GM12878 (cell line): ENCODE measurements around the gene PTPN5. TPM values are rescaled to one million over a fixed set of nuclear protein-coding genes. Genes with fewer than 3 reads are reported as not detected.

Source experiments
- ATAC-seq: fragments of 200-7000 bp; cut with Tn5 transposase; 3 replicates; pipeline ENCODE4 v1.9.1; 2020; ENCODE audit warnings: mild to moderate bottlenecking, moderate library complexity
- BruUV-seq: library from RNA; stranded (reverse); fragments of 400-500 nt; replicated peaks from 2 replicates; lab custom pipeline; 2021; lab: Mats Ljungman, UMichigan
- CTCF ChIA-PET: fragments of 300-600 bp; sonication (Branson Sonifier 250); formaldehyde crosslinking; extraction: SDS; loops from one replicate; lab custom pipeline; 2021; ENCODE audit warnings: inconsistent platforms; lab: Yijun Ruan, JAX
- POLR2A ChIA-PET: fragments of 350-600 bp; formaldehyde crosslinking; extraction: SDS; loops from one replicate; lab custom pipeline; 2021; ENCODE audit warnings: inconsistent platforms; lab: Charles Lee
- RAD21 ChIA-PET: fragments of 300-600 bp; sonication (Branson Sonifier 250); formaldehyde crosslinking; loops from one replicate; lab custom pipeline; 2023; ENCODE audit warnings: antibody characterized with exemption; ENCODE audit not compliant: unreplicated experiment; lab: Charles Lee
- SMC1A ChIA-PET: fragments of 300-600 bp; sonication (Branson Sonifier 250); formaldehyde crosslinking; loops from one replicate; lab custom pipeline; 2023; ENCODE audit not compliant: unreplicated experiment, uncharacterized antibody; lab: Charles Lee
- DNase-seq: peaks from one replicate; pipeline ENCODE4 v3.0.0-alpha.2; 2011; ENCODE audit warnings: low read depth, low spot score
- FAIRE-seq: peaks from 3 replicates; lab custom pipeline; 2011; peaks lifted over from hg19 to GRCh38; lab: Jason Lieb, UNC
- H2AFZ ChIP-seq: 2 replicates; pipeline ENCODE4 v1.6.0; 2011; ENCODE audit warnings: low read depth, low read length, control low read depth; ENCODE audit not compliant: control insufficient read depth
- H3K27ac ChIP-seq: 2 replicates; pipeline ENCODE4 v1.5.1; 2011; ENCODE audit warnings: control low read depth; ENCODE audit not compliant: control insufficient read depth, insufficient read depth
- H3K27me3 ChIP-seq, 2 experiments: replicated peaks in 1 of 2; 2 replicates each; pipeline versions ENCODE4 v1.6.0 to v1.6.1; 2011; ENCODE audit warnings: low read length in 1 of 2; ENCODE audit not compliant: control insufficient read depth in 2 of 2, insufficient read depth in 2 of 2
- H3K36me3 ChIP-seq, 2 experiments: 2 replicates each; pipeline ENCODE4 v1.5.1; 2011; ENCODE audit warnings: low read length in 1 of 2; ENCODE audit not compliant: control insufficient read depth in 2 of 2, insufficient read depth in 2 of 2
- H3K4me1 ChIP-seq: 2 replicates; pipeline ENCODE4 v1.6.1; 2011; ENCODE audit warnings: mild to moderate bottlenecking, low read length, moderate library complexity, mixed read lengths; ENCODE audit not compliant: control insufficient read depth, insufficient read depth
- H3K4me2 ChIP-seq: 2 replicates; pipeline ENCODE4 v1.6.0; 2011; ENCODE audit warnings: control low read depth; ENCODE audit not compliant: control insufficient read depth, insufficient read depth
- H3K4me3 ChIP-seq: fragments of 200-600 bp; sonication (generic); 2 replicates; pipeline ENCODE4 v1.5.1; 2016
- H3K79me2 ChIP-seq: 2 replicates; pipeline ENCODE4 v1.6.0; 2011; ENCODE audit warnings: low read length; ENCODE audit not compliant: control insufficient read depth, insufficient read depth
- H3K9ac ChIP-seq: 2 replicates; pipeline ENCODE4 v1.8.0; 2011; ENCODE audit warnings: low read length, control low read depth, mixed read lengths; ENCODE audit not compliant: control insufficient read depth, insufficient read depth
- H3K9me3 ChIP-seq: replicated peaks from 3 replicates; pipeline ENCODE4 v1.5.1; 2011; ENCODE audit warnings: mild to moderate bottlenecking, low read length; ENCODE audit not compliant: control insufficient read depth, insufficient read depth
- H4K20me1 ChIP-seq: 2 replicates; pipeline ENCODE4 v1.6.0; 2011; ENCODE audit not compliant: control insufficient read depth, insufficient read depth
- CTCF ChIP-seq, 3 experiments: IDR thresholded peaks in 2 of 3; conservative IDR thresholded peaks in 1 of 3; 2 replicates each; pipeline ENCODE4 v1.5.1; 2011; ENCODE audit warnings: low read depth in 3 of 3, low read length in 3 of 3, mild to moderate bottlenecking in 3 of 3, control low read depth in 2 of 3, moderate library complexity in 2 of 3, inconsistent platforms in 1 of 3, mixed read lengths in 1 of 3; ENCODE audit not compliant: control insufficient read depth in 2 of 3, insufficient read depth in 1 of 3; ENCODE audit errors: extremely low read depth in 1 of 3
- ESRRA ChIP-seq: IDR thresholded peaks from 2 replicates; pipeline ENCODE4 v1.6.1; 2012; ENCODE audit warnings: mild to moderate bottlenecking, low read length, improper control_type of control experiment
- IRF4 ChIP-seq: IDR thresholded peaks from 2 replicates; pipeline ENCODE4 v1.6.1; 2011; ENCODE audit warnings: low read depth, low read length
- RAD21 ChIP-seq: IDR thresholded peaks from 2 replicates; pipeline ENCODE4 v1.6.1; 2011; ENCODE audit warnings: mild to moderate bottlenecking, low read depth, low read length, moderate library complexity; ENCODE audit not compliant: insufficient read depth
- SMC3 ChIP-seq: IDR thresholded peaks from 2 replicates; pipeline ENCODE4 v1.6.1; 2011; ENCODE audit warnings: low read length, improper control_type of control experiment, borderline replicate concordance
- TCF7 ChIP-seq: IDR thresholded peaks from 2 replicates; pipeline ENCODE4 v1.6.1; 2014; ENCODE audit warnings: antibody characterized with exemption, borderline replicate concordance
- YY1 ChIP-seq: IDR thresholded peaks from 2 replicates; pipeline ENCODE4 v1.6.1; 2011; ENCODE audit warnings: low read depth, mild to moderate bottlenecking, low read length
- WGBS: methylation state at CpG from one replicate; pipeline ENCODE4 v1.1.6; 2016; ENCODE audit warnings: low lambda C conversion rate; ENCODE audit not compliant: insufficient replicate concordance, insufficient coverage; ENCODE audit errors: missing lambda C conversion rate; 5-methylcytosine and 5-hydroxymethylcytosine counted together
- in situ Hi-C: fragments of 300-500 bp; cut with MboI; formaldehyde crosslinking; loops from 9 replicates; pipeline ENCODE4 v1.14.3; 2018; ENCODE audit warnings: mixed read lengths
- intact Hi-C: fragments of 100-400 bp; cut with micrococcal nuclease; formaldehyde crosslinking; loops from one replicate; pipeline ENCODE4 v1.14.2; 2022; ENCODE audit not compliant: unreplicated experiment
- polyA plus RNA-seq, 11 experiments: library from polyadenylated mRNA; depleted of rRNA in 4 of 11; unstranded in 6 of 11; stranded (reverse) in 5 of 11; fragments of >200 nt; fragmentation: Nextera tagmentation in 4 of 11; fragmentation: Illumina TruSeq in 1 of 11; extraction: Ambion mirVana in 4 of 11; extraction: Trizol in 1 of 11; gene quantifications; 1 replicate in 1 of 11; 2 replicates in 10 of 11; pipeline versions ENCODE4 v1.2.1 to v1.2.3, GENCODE V29; 2011 to 2016; ENCODE audit warnings: inconsistent platforms in 2 of 11, missing spikeins in 2 of 11, low read depth in 1 of 11
- total RNA-seq, 4 experiments: library from RNA; depleted of rRNA in 3 of 4; stranded (reverse); fragments of >200 nt in 3 of 4; fragmentation: Illumina TruSeq in 1 of 4; extraction: Trizol in 1 of 4; gene quantifications; 2 replicates each; pipeline versions ENCODE4 v1.2.1 to v1.2.3, GENCODE V29; 2013 to 2021
- TF ChIP-seq, protein P1 (sequence below): IDR thresholded peaks from 2 replicates; pipeline ENCODE4 v1.6.1; 2012; ENCODE audit warnings: low read depth, low read length, improper control_type of control experiment

The PTPN5 gene
- total and polyA plus RNA-seq, 10 of the 15 experiments (the other 5 are each of a cell fraction or from before 2014, with no cell fraction given): 0.04 to 0.06 (median 0.05) TPM; not detected in 7

DNA sequence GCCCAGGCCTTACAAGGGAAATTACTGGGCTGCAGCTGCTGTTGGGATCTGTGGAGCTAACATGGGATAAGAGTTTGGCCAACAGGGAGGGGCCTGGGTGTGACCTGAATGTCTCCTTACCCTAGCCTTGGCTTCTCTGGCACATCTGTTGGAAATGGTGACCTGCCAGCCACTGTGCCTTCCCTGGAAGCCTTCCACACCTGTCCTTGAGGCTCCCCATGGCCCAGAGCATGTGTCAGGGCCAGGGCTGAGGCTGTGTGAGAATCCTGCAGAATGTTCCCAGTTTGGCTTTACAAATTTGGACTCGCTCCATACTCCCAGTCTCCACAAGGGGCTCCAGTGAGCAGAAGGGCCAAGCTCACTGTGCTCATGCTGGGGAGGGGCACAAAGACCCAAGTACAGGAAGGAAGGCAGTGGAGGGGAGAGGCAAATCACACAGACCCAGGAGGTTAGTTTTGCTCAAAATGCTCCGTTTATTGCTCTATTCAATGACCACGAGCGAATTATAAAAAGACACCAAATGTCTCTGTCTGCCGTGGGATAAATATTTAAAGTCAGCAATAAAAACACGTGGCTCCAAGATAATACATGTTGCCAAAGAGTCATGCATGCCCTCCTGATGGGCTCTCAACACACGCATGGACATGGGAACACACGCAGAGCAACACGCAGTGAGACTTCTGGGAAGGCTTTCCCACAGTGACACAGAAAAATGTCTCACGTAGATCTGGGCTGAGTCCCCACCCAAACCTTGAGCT is 63.9 kb downstream of the PTPN5 start:
- Histone ChIP-seq H2AFZ (peak overlapping the region; percentile 5; the same call in 1 of the 2 replicates), H3K27ac (no peak overlapping the region), H3K36me3 (no peaks in the 10 kb centered on the region), H3K27me3 (no peaks in the 10 kb centered on the region; a peak in 1 of 4 replicates), H4K20me1 (no peaks in the 10 kb centered on the region), H3K9ac (no peak overlapping the region), H3K4me1 (peaks cover 8% of the 10 kb centered on the region), H3K4me3 (no peak overlapping the region), H3K79me2 (no peaks in the 10 kb centered on the region), H3K4me2 (peak overlapping the region; percentile 7; the same call in 1 of the 2 replicates), H3K9me3 (no peaks in the 10 kb centered on the region)
- ChIA-PET POLR2A (interaction anchor here (0.5 to 1.5 kb wide), 2 partner anchors 41 to 93 kb away, joined by 3 to 4 read pairs; no protein-coding TSS in a partner anchor), RAD21 (interaction anchor here (0.7 to 2.3 kb wide), 4 partner anchors 37 to 187 kb away, joined by 3 to 9 read pairs (median 6); no protein-coding TSS in a partner anchor), CTCF (interaction anchor here (0.7 to 19.6 kb wide), 27 partner anchors 9 to 540 kb away, joined by 3 to 494 read pairs (median 5); no protein-coding TSS in a partner anchor), SMC1A (interaction anchor here (0.6 to 2.2 kb wide), 9 partner anchors 12 to 234 kb away, joined by 3 to 9 read pairs (median 4); no protein-coding TSS in a partner anchor)
- no TSS peak for BruUV-seq
- ATAC-seq: peak; percentile 75
- FAIRE-seq: peak; percentile 95
- TF ChIP-seq RAD21 (peak; percentile 41), ESRRA (no peak), YY1 (0 out of 2 replicates have a peak, but pooled peaks have one; percentile 23), CTCF (IDR thresholded peaks at IDR 0.05 in 2 of 3, conservative IDR thresholded peaks at IDR 0.05 in 1 of 3; ENCODE audit: control insufficient read depth in 2 of 3, extremely low read depth in 1 of 3, insufficient read depth in 1 of 3, low read depth in 3 of 3, low read length in 3 of 3) (peak; percentile 73 to 94 (median 90)), TCF7 (no peak), IRF4 (0 out of 2 replicates have a peak, but pooled peaks have one; percentile 57), SMC3 (peak; percentile 21; the same call in 1 of the 2 replicates)
- TF ChIP-seq, protein P1, sequence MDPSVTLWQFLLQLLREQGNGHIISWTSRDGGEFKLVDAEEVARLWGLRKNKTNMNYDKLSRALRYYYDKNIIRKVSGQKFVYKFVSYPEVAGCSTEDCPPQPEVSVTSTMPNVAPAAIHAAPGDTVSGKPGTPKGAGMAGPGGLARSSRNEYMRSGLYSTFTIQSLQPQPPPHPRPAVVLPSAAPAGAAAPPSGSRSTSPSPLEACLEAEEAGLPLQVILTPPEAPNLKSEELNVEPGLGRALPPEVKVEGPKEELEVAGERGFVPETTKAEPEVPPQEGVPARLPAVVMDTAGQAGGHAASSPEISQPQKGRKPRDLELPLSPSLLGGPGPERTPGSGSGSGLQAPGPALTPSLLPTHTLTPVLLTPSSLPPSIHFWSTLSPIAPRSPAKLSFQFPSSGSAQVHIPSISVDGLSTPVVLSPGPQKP: no peak
- in situ Hi-C loops: no loop called here
- intact Hi-C loops: loop anchor here (1.0 to 10.0 kb wide), 2 partner anchors 187 to 483 kb away; partner anchors contain the start of gene SAA2
- WGBS: 28% methylated on average over 9 of the region's 10 CpGs
- DNase-seq: no peak
